Stimulated activated naive CD8-positive, alpha-beta T cell treated with anti-CD3 and anti-CD28 coated beads, Interleukin-15, Interleukin-2, amounts not matched to agents 100 ng/mL and 50 ng/mL, for 24 hours (primary cell): ENCODE data around the gene SPTLC3.

Source experiments
- H3K27ac Mint-ChIP-seq: one replicate; pipeline ENCODE4 v1.8.0; 2021; ENCODE audit warnings: mild to moderate bottlenecking, mixed read lengths
- H3K27me3 Mint-ChIP-seq: one replicate; pipeline ENCODE4 v1.8.0; 2021; ENCODE audit warnings: mixed read lengths
- H3K36me3 Mint-ChIP-seq: one replicate; pipeline ENCODE4 v1.8.0; 2021; ENCODE audit warnings: low read depth, mixed read lengths
- H3K4me1 Mint-ChIP-seq: one replicate; pipeline ENCODE4 v1.8.0; 2021; ENCODE audit warnings: low read depth, mixed read lengths
- H3K4me3 Mint-ChIP-seq: one replicate; pipeline ENCODE4 v1.8.0; 2021; ENCODE audit warnings: mild to moderate bottlenecking, mixed read lengths
- H3K9me3 Mint-ChIP-seq: one replicate; pipeline ENCODE4 v1.8.0; 2021; ENCODE audit warnings: mixed read lengths

Gene SPTLC3

DNA sequence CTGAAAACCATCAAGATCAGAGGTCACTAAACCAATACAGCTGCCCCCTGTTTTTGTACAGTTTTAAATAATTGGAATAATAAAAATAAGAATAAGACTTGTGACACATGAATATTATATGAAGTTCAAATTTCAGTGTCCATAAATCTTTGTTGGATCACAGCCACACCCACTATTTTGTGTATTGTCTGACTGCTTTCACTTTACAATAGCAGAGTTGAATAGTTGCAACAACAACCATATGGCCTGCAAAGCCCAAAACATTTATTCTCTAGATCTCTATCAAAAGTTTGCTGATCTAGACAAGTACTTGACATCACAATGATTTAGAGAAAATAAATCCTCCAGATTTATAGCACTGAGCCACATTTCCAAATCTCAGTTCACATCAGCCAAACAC lies 73.6 kb downstream of the SPTLC3 start:
- H3K27me3 Mint-ChIP-seq = no peaks in the 10 kb centered on the region
- no peak overlapping the region for H3K27ac Mint-ChIP-seq
- no peak overlapping the region for H3K4me3 Mint-ChIP-seq
- H3K36me3 Mint-ChIP-seq = no peaks in the 10 kb centered on the region
- H3K4me1 Mint-ChIP-seq = no peaks in the 10 kb centered on the region
- H3K9me3 Mint-ChIP-seq = no peaks in the 10 kb centered on the region

DNA sequence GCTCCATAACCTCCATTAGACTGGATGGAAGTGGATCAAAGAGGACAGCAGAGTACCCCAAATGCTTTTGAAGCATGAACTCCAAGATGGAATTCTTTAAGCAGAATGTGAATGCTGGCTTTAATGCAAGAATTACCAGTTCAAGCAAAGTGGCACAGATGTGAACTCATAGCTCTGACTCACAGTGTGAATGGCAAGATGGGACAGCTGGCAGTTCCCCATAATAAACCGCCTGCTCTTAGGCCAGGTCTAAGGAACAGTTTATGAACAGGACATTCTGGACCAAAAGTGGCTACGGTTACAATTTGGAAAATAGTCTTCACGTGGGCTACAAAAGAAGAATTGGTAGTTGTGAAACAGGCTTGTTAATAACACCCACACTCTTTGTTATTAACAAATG lies 76.5 kb downstream of the SPTLC3 start:
- Mint-ChIP-seq H3K4me3 (no peak overlapping the region), H3K9me3 (no peaks in the 10 kb centered on the region), H3K4me1 (no peaks in the 10 kb centered on the region), H3K27ac (no peak overlapping the region), H3K27me3 (no peaks in the 10 kb centered on the region), H3K36me3 (no peaks in the 10 kb centered on the region)

DNA sequence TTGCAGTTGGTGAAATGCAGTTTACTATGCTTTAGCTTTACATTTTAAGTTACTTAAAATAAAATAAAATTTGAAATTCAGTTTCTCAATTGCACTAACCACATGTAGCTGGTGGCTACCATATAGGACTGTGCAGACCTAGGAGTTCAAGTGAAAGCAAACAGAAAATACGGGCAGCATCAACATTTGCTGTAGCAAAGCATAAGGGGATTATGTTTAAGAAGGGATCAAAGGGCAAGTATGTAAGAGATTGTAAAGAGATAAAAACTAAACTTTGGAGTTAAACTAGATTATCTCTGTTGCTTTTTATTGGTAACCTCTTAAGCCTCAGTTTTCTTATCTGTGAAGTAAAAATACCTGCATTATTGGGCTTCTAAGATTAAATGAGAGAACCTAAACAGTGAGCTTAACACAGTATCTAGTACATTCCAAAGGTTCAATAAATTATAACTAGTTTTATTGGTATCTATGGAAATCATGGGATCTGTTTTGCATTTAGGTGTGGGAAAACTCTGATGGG lies 81.2 kb downstream of the SPTLC3 start:
- Mint-ChIP-seq H3K4me1 (no peaks in the 10 kb centered on the region), H3K27ac (no peak overlapping the region), H3K4me3 (no peak overlapping the region), H3K27me3 (no peaks in the 10 kb centered on the region), H3K9me3 (no peaks in the 10 kb centered on the region), H3K36me3 (no peaks in the 10 kb centered on the region)

DNA sequence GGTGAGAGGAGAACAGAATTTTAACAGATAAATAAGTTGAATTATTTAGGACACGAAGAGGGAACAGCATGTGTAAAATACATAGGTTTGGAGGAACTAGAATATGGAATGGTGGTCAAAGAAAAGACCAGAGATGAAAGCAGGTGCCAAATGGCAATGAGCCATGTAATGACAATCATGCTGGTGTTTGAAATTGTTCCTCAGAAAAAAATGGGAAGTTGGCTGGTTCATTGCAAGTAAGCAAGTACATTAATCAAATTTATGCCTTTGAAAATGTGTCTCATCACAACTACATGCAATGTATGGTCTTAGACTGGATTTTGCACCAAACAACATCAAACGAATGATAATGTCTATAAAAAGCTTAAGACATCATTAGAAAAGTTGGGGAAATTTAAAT lies 83.3 kb downstream of the SPTLC3 start:
- no peaks in the 10 kb centered on the region for H3K36me3 Mint-ChIP-seq
- no peak overlapping the region for H3K27ac Mint-ChIP-seq
- H3K27me3 Mint-ChIP-seq = no peaks in the 10 kb centered on the region
- H3K4me1 Mint-ChIP-seq = no peaks in the 10 kb centered on the region
- no peak overlapping the region for H3K4me3 Mint-ChIP-seq
- H3K9me3 Mint-ChIP-seq = no peaks in the 10 kb centered on the region

DNA sequence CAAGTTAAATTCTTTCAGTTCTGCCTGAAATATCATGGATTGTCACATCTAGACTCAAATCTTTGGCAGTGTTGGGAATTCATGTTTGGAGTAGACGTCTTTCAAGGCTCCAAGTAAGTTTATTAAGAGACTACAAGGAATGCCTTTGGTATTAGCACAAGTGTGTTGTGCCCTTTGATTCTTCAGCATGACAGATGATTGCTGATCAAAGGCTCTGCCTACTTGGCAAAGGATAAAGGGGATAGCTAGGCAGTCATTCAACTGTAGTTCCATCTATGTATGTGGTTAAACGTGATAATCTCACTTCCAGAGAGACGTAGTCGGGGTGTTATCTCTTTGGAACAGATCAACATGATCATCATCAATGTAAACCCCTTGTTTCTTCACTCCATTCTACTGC lies 86.2 kb downstream of the SPTLC3 start:
- H3K27ac Mint-ChIP-seq = no peak overlapping the region
- no peaks in the 10 kb centered on the region for H3K27me3 Mint-ChIP-seq
- H3K36me3 Mint-ChIP-seq = no peaks in the 10 kb centered on the region
- H3K4me3 Mint-ChIP-seq = no peak overlapping the region
- no peaks in the 10 kb centered on the region for H3K4me1 Mint-ChIP-seq
- no peaks in the 10 kb centered on the region for H3K9me3 Mint-ChIP-seq

DNA sequence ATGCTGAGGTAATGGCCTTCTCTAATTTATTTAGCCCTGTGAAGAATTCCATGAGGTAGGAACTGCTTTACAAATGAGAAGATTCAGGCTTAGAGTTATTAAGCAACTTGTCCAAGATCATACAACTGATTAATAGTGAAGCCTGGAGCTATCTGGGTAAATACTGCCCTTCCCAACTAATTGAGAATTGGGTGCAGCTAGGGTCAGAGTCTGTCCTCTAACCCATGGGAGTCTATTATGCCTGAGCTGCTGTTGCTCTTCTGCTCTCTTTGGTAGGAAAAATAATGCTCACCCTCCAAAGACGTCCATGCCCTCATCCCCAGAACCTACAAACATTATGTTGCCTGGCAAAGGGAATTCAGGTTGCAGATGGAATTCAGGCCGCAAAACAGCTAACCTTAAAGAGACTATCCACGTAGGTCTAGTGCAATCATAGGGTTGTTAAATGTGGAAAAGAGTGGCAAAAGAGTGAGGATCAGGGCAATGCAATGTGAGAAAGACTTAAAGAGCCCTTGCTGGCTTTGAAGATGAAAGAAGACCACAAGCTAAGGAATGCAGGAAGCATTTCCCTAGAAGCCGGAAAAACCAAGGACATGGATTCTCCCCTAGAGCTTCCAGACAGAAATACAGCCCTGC lies 90.1 kb downstream of the SPTLC3 start:
- H3K4me1 Mint-ChIP-seq = no peaks in the 10 kb centered on the region
- no peaks in the 10 kb centered on the region for H3K36me3 Mint-ChIP-seq
- H3K4me3 Mint-ChIP-seq = no peak overlapping the region
- H3K9me3 Mint-ChIP-seq = no peaks in the 10 kb centered on the region
- H3K27ac Mint-ChIP-seq = no peak overlapping the region
- no peaks in the 10 kb centered on the region for H3K27me3 Mint-ChIP-seq

DNA sequence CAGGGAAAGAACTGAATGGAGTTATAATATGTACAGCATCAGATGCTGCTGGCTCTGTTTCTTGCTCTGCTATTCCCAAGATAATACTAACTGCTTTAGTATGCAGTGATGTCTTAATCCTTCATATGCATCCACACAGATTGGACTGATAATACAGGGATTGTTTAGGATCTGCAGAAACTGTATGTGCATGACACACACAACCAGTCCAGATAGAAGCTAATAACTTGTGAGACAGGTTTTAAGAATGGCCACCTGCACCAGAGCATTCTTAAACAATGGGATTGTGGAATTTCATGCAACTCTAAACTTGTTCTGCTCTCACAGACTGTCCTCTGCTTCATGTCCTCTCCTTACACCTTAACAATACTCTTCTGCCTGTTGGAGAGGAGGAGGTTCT lies 90.9 kb downstream of the SPTLC3 start:
- Mint-ChIP-seq H3K4me1 (no peaks in the 10 kb centered on the region), H3K27ac (no peak overlapping the region), H3K4me3 (no peak overlapping the region), H3K36me3 (no peaks in the 10 kb centered on the region), H3K27me3 (no peaks in the 10 kb centered on the region), H3K9me3 (no peaks in the 10 kb centered on the region)

DNA sequence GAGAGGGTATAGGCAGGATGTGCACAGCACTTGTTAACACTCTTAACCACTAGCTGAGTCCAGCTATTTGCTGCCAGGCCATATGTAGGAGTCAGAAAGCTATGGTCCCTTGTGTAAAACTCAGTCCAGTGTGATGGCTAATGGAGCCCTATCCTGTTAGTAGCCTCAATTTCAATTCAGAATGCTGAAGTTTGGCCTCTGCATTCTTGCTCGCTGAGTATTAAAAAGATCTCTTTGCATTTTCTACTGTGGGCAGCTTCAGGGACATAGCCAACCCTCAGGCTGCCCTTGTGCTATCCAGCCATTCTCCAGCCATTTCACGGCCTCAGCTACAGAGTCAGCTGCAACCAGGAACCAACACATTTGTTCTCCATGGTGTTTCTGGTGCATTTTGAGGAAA lies 92.5 kb downstream of the SPTLC3 start:
- no peaks in the 10 kb centered on the region for H3K4me1 Mint-ChIP-seq
- no peaks in the 10 kb centered on the region for H3K36me3 Mint-ChIP-seq
- H3K4me3 Mint-ChIP-seq = no peak overlapping the region
- no peaks in the 10 kb centered on the region for H3K9me3 Mint-ChIP-seq
- H3K27ac Mint-ChIP-seq = no peak overlapping the region
- no peaks in the 10 kb centered on the region for H3K27me3 Mint-ChIP-seq

DNA sequence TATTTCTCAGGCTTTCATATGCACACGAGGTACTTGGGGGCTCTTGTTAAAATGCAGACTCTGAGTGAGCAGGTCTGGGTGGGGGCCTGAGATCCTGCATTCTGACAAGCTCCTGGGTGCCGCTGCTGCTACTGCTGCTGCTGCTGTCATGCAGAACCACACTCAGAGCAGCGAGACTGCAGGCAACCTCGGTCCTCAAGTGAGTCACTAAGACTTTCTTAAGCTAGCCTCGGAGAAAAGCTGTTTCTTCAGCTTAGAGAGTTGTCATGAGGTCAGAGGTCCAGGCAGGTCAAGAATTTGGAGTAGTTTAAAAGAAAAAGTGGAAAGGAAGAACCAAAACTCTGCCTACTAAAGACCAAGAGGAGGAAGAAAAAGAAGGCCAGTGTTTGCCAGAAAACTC lies 92.9 kb downstream of the SPTLC3 start:
- H3K27ac Mint-ChIP-seq = no peak overlapping the region
- no peak overlapping the region for H3K4me3 Mint-ChIP-seq
- no peaks in the 10 kb centered on the region for H3K9me3 Mint-ChIP-seq
- H3K27me3 Mint-ChIP-seq = no peaks in the 10 kb centered on the region
- H3K36me3 Mint-ChIP-seq = no peaks in the 10 kb centered on the region
- no peaks in the 10 kb centered on the region for H3K4me1 Mint-ChIP-seq

DNA sequence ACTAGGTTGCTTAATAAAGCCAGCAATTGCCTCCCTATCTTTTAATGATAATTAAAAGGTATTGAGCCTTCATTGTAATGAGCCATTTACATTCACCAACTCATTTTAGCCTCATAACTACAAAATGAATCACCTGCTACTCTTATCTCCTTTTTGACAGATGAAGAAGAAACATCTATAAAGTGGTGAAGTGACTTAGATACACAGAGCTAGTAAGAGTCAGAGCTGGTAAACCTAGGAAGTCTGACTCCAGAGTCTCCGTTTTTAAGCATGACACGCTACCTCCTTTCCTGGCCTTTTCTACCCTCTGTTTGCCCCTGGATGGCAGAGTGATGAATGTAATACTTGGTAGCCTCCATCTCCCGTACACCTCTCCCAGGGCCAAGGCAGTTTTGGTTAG lies 93.5 kb downstream of the SPTLC3 start:
- Mint-ChIP-seq H3K4me1 (no peaks in the 10 kb centered on the region), H3K4me3 (no peak overlapping the region), H3K27me3 (peaks cover 3% of the 10 kb centered on the region), H3K36me3 (no peaks in the 10 kb centered on the region), H3K27ac (no peak overlapping the region), H3K9me3 (no peaks in the 10 kb centered on the region)

DNA sequence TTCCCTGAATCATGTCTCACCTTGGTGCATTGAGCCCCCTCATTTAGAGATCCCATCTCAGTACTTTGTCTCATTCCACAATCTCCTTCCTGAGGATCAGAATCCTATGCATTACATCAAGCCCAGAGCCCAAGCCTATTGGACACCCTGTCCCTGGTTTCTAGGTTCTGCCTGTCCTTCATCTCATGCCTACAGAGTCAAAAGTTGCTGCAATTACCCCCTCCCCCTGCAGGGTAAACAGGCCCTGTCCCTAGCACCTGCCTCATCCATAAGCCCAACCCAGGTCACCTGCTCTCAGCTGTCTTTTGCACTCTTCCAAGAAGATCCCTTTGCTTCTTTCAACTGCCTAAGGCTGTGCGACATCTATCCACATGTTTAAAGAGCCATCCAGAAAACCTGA lies 93.9 kb downstream of the SPTLC3 start:
- Mint-ChIP-seq H3K4me3 (no peak overlapping the region), H3K27ac (no peak overlapping the region), H3K27me3 (peaks cover 6% of the 10 kb centered on the region), H3K4me1 (no peaks in the 10 kb centered on the region), H3K9me3 (no peaks in the 10 kb centered on the region), H3K36me3 (no peaks in the 10 kb centered on the region)

DNA sequence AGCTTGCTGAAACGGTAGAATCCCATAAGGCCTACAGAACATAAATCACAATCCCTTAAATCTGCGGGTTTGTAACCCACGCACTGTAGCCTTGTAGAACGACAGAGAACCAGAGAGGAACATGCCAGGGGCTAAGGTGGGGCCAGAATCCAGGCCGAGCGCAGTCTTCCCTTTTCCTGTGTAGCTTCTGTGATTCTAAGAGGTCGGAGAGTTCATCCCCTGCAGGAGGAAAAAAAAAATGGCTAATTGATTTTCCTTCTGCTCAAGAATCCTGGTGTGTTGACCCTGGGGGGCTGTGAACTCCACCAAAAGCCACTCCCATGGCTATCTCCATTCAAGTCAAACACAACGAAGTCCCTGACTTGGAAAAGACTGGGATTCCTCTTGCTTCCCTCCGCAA lies 96.3 kb downstream of the SPTLC3 start:
- no peaks in the 10 kb centered on the region for H3K4me1 Mint-ChIP-seq
- no peak overlapping the region for H3K4me3 Mint-ChIP-seq
- peaks cover 6% of the 10 kb centered on the region for H3K27me3 Mint-ChIP-seq
- no peaks in the 10 kb centered on the region for H3K9me3 Mint-ChIP-seq
- H3K36me3 Mint-ChIP-seq = no peaks in the 10 kb centered on the region
- no peak overlapping the region for H3K27ac Mint-ChIP-seq

DNA sequence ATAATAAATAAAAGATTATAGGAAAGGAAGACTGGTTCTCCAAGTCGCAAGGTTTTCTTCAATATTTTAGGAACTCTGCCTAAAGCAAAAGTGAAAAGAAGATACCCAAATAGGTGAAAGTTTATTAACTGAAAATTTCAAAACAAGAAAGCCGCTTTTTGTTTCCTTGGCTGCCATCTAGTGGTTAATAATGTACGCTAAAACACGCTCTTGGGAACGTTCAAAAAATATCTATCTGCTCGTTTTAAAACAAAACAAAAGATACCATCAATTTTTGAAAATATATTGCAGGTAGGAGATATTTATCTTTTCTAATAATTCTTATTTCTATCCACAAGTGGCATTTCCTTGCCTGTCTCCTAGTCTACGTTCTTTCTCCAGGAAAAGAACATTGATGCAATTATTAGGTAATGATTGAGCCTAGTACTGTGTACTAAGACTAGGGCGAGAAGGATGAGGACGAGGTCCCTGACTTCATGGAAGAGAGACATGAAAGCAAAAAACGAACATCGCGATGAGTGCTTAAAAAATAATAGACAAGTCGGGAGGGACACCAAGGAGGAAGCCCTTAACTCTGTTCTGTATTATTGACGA lies 97.2 kb downstream of the SPTLC3 start:
- H3K4me1 Mint-ChIP-seq = no peaks in the 10 kb centered on the region
- no peaks in the 10 kb centered on the region for H3K36me3 Mint-ChIP-seq
- no peak overlapping the region for H3K4me3 Mint-ChIP-seq
- H3K27ac Mint-ChIP-seq = no peak overlapping the region
- H3K27me3 Mint-ChIP-seq = peaks cover 6% of the 10 kb centered on the region
- no peaks in the 10 kb centered on the region for H3K9me3 Mint-ChIP-seq

DNA sequence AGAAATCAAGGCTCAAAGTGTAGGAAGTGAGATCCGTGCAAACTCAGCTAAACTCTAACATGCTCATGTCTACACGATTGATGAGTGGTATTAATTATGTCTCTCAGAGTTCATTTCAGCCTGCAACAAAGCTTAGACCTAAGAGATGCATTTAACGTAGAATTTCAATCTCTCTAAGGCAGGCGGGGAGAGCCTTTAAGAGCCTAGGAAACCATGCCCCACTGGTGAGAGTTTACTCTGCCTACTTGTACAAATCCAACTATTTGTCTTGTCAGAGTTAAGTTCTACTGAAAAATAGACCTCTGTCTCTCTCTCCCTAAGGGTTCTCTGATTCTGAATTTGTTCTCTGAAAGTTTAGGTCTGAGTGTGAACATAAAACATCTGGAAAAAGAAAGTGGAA lies 100.9 kb downstream of the SPTLC3 start:
- Mint-ChIP-seq H3K4me1 (no peaks in the 10 kb centered on the region), H3K27me3 (peaks cover 6% of the 10 kb centered on the region), H3K36me3 (no peaks in the 10 kb centered on the region), H3K4me3 (no peak overlapping the region), H3K27ac (no peak overlapping the region), H3K9me3 (no peaks in the 10 kb centered on the region)

DNA sequence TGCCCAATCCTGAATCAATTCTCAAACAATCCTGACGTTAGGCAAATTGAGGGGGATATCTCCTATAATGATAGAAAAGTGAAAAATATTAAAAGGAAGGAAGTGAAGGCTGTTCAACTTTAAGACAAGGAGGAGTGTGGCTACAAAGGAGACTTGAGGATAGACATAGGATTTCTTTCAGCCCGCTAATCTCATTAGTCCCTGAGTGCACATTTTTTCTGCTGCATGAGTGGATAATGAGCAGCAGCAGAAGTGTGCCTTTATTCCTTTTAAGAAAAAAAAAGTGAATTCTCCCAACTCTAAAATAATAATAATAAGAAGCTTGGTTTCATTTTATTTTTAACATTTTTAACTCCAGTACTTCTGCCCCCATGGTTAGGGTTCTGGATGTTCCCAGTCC lies 102.0 kb downstream of the SPTLC3 start:
- Mint-ChIP-seq H3K4me3 (no peak overlapping the region), H3K27ac (no peak overlapping the region), H3K9me3 (no peaks in the 10 kb centered on the region), H3K36me3 (no peaks in the 10 kb centered on the region), H3K4me1 (no peaks in the 10 kb centered on the region), H3K27me3 (peaks cover 6% of the 10 kb centered on the region)

DNA sequence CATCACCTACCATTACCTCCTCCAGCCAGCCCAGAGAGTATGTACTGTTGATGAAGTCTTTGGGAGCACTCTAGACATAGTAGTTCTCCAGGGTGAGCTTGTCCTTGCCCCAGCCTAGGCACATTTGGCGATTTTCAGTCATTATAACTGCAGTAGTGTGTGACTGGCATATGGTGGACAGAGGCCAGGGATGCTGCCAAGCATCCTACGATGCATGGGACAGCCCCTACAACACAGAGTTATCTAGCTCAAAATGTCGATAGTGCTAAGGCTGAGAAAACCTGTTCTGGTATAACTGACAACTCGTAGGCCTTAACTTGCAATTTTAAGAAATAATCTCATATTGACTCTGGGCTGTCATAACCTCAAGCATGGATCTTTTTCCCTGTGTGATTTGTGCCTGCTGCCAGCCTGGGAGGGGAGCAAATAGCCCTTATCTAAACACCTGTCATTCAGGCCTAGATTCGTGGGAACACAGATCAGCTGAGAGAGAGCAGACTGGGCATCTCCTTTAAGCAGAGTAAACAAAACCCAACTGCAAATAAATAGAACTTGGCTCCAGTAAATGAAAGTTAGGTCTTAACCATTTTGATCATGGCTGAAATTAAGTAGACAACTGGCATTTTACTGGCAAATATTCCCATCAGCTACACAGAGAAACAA lies 102.6 kb downstream of the SPTLC3 start:
- H3K9me3 Mint-ChIP-seq = no peaks in the 10 kb centered on the region
- H3K4me1 Mint-ChIP-seq = no peaks in the 10 kb centered on the region
- H3K4me3 Mint-ChIP-seq = no peak overlapping the region
- H3K27ac Mint-ChIP-seq = no peak overlapping the region
- H3K27me3 Mint-ChIP-seq = peaks cover 6% of the 10 kb centered on the region
- H3K36me3 Mint-ChIP-seq = no peaks in the 10 kb centered on the region
